Measurements from ENCODE around the gene EHD1.

EHD1 gene

GRCh38 chr11:64872790-64873488 is 5.5 kb downstream of the EHD1 start:
- CTCF ChIA-PET, result interaction anchor here (0.7 to 1.0 kb wide), 2 partner anchors 15 to 26 kb away, joined by 3 read pairs; no protein-coding TSS in a partner anchor
- POLR2A ChIA-PET, result interaction anchor here (0.7 to 1.4 kb wide), 3 partner anchors 52 to 249 kb away, joined by 3 read pairs; partner anchors contain the start of genes FAU, MRPL49 and PPP2R5B
- DNase-seq (ENCODE audit: extremely low spot score), result no peak
- TF ChIP-seq HDGF (IDR thresholded peaks at IDR 0.05; ENCODE audit: borderline replicate concordance), result no peak
- no peak for TF ChIP-seq BHLHE40 (IDR thresholded peaks at IDR 0.05; ENCODE audit: borderline replicate concordance)
- no peak for TF ChIP-seq PKNOX1 (IDR thresholded peaks at IDR 0.05)
- TF ChIP-seq CTBP1 (IDR thresholded peaks at IDR 0.05; ENCODE audit: borderline replicate concordance), result no peak
- TF ChIP-seq L3MBTL2 (conservative IDR thresholded peaks at IDR 0.05), result no peak
- no peak for TF ChIP-seq LEF1 (IDR thresholded peaks at IDR 0.05; ENCODE audit: borderline replicate concordance)
- TF ChIP-seq ARNT (IDR thresholded peaks at IDR 0.05), result no peak
- TF ChIP-seq TARDBP (IDR thresholded peaks at IDR 0.05), result no peak
- TF ChIP-seq SP1 (IDR thresholded peaks at IDR 0.05), result no peak
- TF ChIP-seq SUZ12 (IDR thresholded peaks at IDR 0.05), result no peak
- TF ChIP-seq FOXM1 (IDR thresholded peaks at IDR 0.05; ENCODE audit: borderline replicate concordance), result no peak
- no peak for TF ChIP-seq ELF4 (IDR thresholded peaks at IDR 0.05)
- TF ChIP-seq ZNF384 (IDR thresholded peaks at IDR 0.05), result no peak
- TF ChIP-seq FOXA1 (IDR thresholded peaks at IDR 0.05), result no peak
- TF ChIP-seq NFRKB (IDR thresholded peaks at IDR 0.05), result no peak

- DNase-seq (ENCODE audit: extremely low spot score), result no peak
- ChIA-PET CTCF (interaction anchor here (0.6 kb wide), 1 partner anchor 21 kb away, joined by 3 read pairs; no protein-coding TSS in a partner anchor), POLR2A (interaction anchor here (1.4 kb wide), 1 partner anchor 250 kb away, joined by 3 read pairs; the partner anchor contains the start of genes FAU and MRPL49)
- TF ChIP-seq HDGF (IDR thresholded peaks at IDR 0.05; ENCODE audit: borderline replicate concordance) (no peak), NFRKB (IDR thresholded peaks at IDR 0.05) (no peak), FOXM1 (IDR thresholded peaks at IDR 0.05; ENCODE audit: borderline replicate concordance) (no peak), BHLHE40 (IDR thresholded peaks at IDR 0.05; ENCODE audit: borderline replicate concordance) (no peak), PKNOX1 (IDR thresholded peaks at IDR 0.05) (no peak), TARDBP (IDR thresholded peaks at IDR 0.05) (no peak), SUZ12 (IDR thresholded peaks at IDR 0.05) (no peak), CTBP1 (IDR thresholded peaks at IDR 0.05; ENCODE audit: borderline replicate concordance) (no peak), LEF1 (IDR thresholded peaks at IDR 0.05; ENCODE audit: borderline replicate concordance) (no peak), L3MBTL2 (conservative IDR thresholded peaks at IDR 0.05) (no peak), ELF4 (IDR thresholded peaks at IDR 0.05) (no peak), ZNF384 (IDR thresholded peaks at IDR 0.05) (no peak), FOXK2 (IDR thresholded peaks at IDR 0.05) (no peak), FOXA1 (IDR thresholded peaks at IDR 0.05) (no peak), ARNT (IDR thresholded peaks at IDR 0.05) (no peak), SP1 (IDR thresholded peaks at IDR 0.05) (no peak)
These were observed 6.9 kb downstream of the EHD1 start for GRCh38 chr11:64871492-64871891.

GRCh38 chr11:64870893-64871466 is 7.4 kb downstream of the EHD1 start:
- no peak for DNase-seq (ENCODE audit: extremely low spot score)
- ChIA-PET CTCF (interaction anchor here (1.9 kb wide), 1 partner anchor 17 kb away, joined by 10 read pairs; no protein-coding TSS in a partner anchor), POLR2A (interaction anchor here (1.3 kb wide), 1 partner anchor 18 kb away, joined by 3 read pairs; no protein-coding TSS in a partner anchor)
- TF ChIP-seq TARDBP (IDR thresholded peaks at IDR 0.05) (no peak), CTBP1 (IDR thresholded peaks at IDR 0.05; ENCODE audit: borderline replicate concordance) (no peak), ZNF384 (IDR thresholded peaks at IDR 0.05) (no peak), SP1 (IDR thresholded peaks at IDR 0.05) (no peak), L3MBTL2 (conservative IDR thresholded peaks at IDR 0.05) (no peak), LEF1 (IDR thresholded peaks at IDR 0.05; ENCODE audit: borderline replicate concordance) (no peak)

GRCh38 chr11:64870176-64870892 is 8.1 kb downstream of the EHD1 start:
- ChIA-PET CTCF (interaction anchor here (0.9 to 1.9 kb wide), 4 partner anchors 11 to 26 kb away, joined by 3 to 10 read pairs (median 6); partner anchors contain the start of gene CDC42BPG), POLR2A (interaction anchor here (1.3 to 2.8 kb wide), 3 partner anchors 7 to 92 kb away, joined by 3 to 14 read pairs (median 3); partner anchors contain the start of gene EHD1)
- no peak for TF ChIP-seq PKNOX1 (IDR thresholded peaks at IDR 0.05)
- DNase-seq (ENCODE audit: extremely low spot score), result no peak

GRCh38 chr11:64869571-64870175 is 8.7 kb downstream of the EHD1 start:
- TF ChIP-seq NFRKB (IDR thresholded peaks at IDR 0.05), result no peak
- TF ChIP-seq LEF1 (IDR thresholded peaks at IDR 0.05; ENCODE audit: borderline replicate concordance), result no peak
- TF ChIP-seq FOXA1 (IDR thresholded peaks at IDR 0.05), result no peak
- no peak for TF ChIP-seq TARDBP (IDR thresholded peaks at IDR 0.05)
- no peak for TF ChIP-seq L3MBTL2 (conservative IDR thresholded peaks at IDR 0.05)
- peak; percentile 53 for DNase-seq (ENCODE audit: extremely low spot score)
- POLR2A ChIA-PET, result interaction anchor here (1.2 to 2.8 kb wide), 4 partner anchors 8 to 91 kb away, joined by 3 to 14 read pairs (median 3); partner anchors contain the start of gene EHD1
- CTCF ChIA-PET, result interaction anchor here (0.7 to 1.9 kb wide), 9 partner anchors 9 to 25 kb away, joined by 3 to 10 read pairs (median 4); partner anchors contain the start of genes CDC42BPG and EHD1

All from HEK293T (cell line).